GM13976 (cell line): ENCODE measurements around the gene OR7A17.

ENCODE experiments used
- DNase-seq: peaks from one replicate; pipeline ENCODE4 v3.0.0; 2012; ENCODE audit warnings: low spot score
- CTCF ChIP-seq: IDR thresholded peaks from 2 replicates; pipeline ENCODE4 v1.5.1; 2012; ENCODE audit warnings: borderline replicate concordance, mild to moderate bottlenecking; ENCODE audit not compliant: insufficient read depth; ENCODE audit errors: extremely low read depth, missing control alignments, control extremely low read depth
- in situ Hi-C: fragments of 300-500 bp; cut with MboI; formaldehyde crosslinking; loops from one replicate; pipeline ENCODE4 v1.12.0; 2022; ENCODE audit warnings: low sequenced_read_pairs, mixed read lengths, inconsistent platforms; ENCODE audit not compliant: unreplicated experiment

OR7A17 gene

GRCh38 chr19:14843169-14843568 is 42.8 kb downstream of the OR7A17 start:
- no peak for DNase-seq
- TF ChIP-seq CTCF = no peak
- in situ Hi-C loops = no loop called here

GRCh38 chr19:14840206-14840605 is 45.7 kb downstream of the OR7A17 start:
- in situ Hi-C loops = no loop called here
- DNase-seq = no peak
- no peak for TF ChIP-seq CTCF

GRCh38 chr19:14837391-14837790 is 48.5 kb downstream of the OR7A17 start:
- TF ChIP-seq CTCF = no peak
- DNase-seq = no peak
- in situ Hi-C loops = no loop called here

- in situ Hi-C loops = no loop called here
- DNase-seq = no peak
- TF ChIP-seq CTCF = no peak
Measured at GRCh38 chr19:14835011-14835410, 50.9 kb downstream of the OR7A17 start, which contains the start of the genes OR7A5 and OR7C1. Gene OR7A5, minus strand, starts transcription at chr19:14835185. Its CDS starts 6,944 bp downstream, at chr19:14828241. Gene OR7C1, minus strand, starts transcription at chr19:14835185. Its CDS starts 35,049 bp downstream, at chr19:14800136.

- in situ Hi-C loops = no loop called here
- no peak for DNase-seq
- TF ChIP-seq CTCF = no peak
Measured at GRCh38 chr19:14830702-14831101, 55.2 kb downstream of the OR7A17 start.
